ENCODE data around the gene UQCRC2.

- TF ChIP-seq ZNF335 (tag by site-specific recombination; conservative IDR thresholded peaks at IDR 0.05) (no peak), MZF1 (tag by site-specific recombination; IDR thresholded peaks at IDR 0.05; ENCODE audit: borderline replicate concordance) (no peak), ZNF426 (tag by site-specific recombination; IDR thresholded peaks at IDR 0.05) (no peak), ZNF221 (tag by site-specific recombination; IDR thresholded peaks at IDR 0.05; ENCODE audit: borderline replicate concordance) (no peak), ZBTB7A (tag by site-specific recombination; IDR thresholded peaks at IDR 0.05; ENCODE audit: low read depth) (no peak)
- TF ChIP-seq, protein P1, sequence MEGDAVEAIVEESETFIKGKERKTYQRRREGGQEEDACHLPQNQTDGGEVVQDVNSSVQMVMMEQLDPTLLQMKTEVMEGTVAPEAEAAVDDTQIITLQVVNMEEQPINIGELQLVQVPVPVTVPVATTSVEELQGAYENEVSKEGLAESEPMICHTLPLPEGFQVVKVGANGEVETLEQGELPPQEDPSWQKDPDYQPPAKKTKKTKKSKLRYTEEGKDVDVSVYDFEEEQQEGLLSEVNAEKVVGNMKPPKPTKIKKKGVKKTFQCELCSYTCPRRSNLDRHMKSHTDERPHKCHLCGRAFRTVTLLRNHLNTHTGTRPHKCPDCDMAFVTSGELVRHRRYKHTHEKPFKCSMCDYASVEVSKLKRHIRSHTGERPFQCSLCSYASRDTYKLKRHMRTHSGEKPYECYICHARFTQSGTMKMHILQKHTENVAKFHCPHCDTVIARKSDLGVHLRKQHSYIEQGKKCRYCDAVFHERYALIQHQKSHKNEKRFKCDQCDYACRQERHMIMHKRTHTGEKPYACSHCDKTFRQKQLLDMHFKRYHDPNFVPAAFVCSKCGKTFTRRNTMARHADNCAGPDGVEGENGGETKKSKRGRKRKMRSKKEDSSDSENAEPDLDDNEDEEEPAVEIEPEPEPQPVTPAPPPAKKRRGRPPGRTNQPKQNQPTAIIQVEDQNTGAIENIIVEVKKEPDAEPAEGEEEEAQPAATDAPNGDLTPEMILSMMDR (tag by site-specific recombination; IDR thresholded peaks at IDR 0.05), result no peak
- TF ChIP-seq, protein P2, sequence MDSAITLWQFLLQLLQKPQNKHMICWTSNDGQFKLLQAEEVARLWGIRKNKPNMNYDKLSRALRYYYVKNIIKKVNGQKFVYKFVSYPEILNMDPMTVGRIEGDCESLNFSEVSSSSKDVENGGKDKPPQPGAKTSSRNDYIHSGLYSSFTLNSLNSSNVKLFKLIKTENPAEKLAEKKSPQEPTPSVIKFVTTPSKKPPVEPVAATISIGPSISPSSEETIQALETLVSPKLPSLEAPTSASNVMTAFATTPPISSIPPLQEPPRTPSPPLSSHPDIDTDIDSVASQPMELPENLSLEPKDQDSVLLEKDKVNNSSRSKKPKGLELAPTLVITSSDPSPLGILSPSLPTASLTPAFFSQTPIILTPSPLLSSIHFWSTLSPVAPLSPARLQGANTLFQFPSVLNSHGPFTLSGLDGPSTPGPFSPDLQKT (IDR thresholded peaks at IDR 0.05; ENCODE audit: borderline replicate concordance, low read depth, low read length), result no peak
Measured at GRCh38 chr16:21984062-21984461, 30.9 kb downstream of the UQCRC2 start.
